Stomach smooth muscle (tissue), 2 donors: Measurements from ENCODE around the gene CNNM3.
"Not testable (repeated sequence)": the region's sequence is repeated elsewhere in the genome, so short reads cannot be mapped to it uniquely, and the experiment has no call there.

Experiments used
- H3K27ac ChIP-seq: one replicate; pipeline ENCODE4 v1.7.0; 2013; ENCODE audit warnings: mild to moderate bottlenecking, low read length, inconsistent platforms
- H3K27me3 ChIP-seq, 2 donors: one replicate each; pipeline ENCODE4 v1.7.0; 2013; ENCODE audit warnings: low read length in 2 of 2; ENCODE audit not compliant: insufficient read depth in 2 of 2, control insufficient read depth in 1 of 2
- H3K36me3 ChIP-seq, 2 donors: one replicate each; pipeline ENCODE4 v1.7.0; 2013; ENCODE audit warnings: low read length in 2 of 2; ENCODE audit not compliant: control insufficient read depth in 2 of 2, insufficient read depth in 2 of 2
- H3K4me1 ChIP-seq: one replicate; pipeline ENCODE4 v1.7.0; 2013; ENCODE audit warnings: low read length; ENCODE audit not compliant: control insufficient read depth, insufficient read depth
- H3K4me3 ChIP-seq, 2 donors: one replicate each; pipeline ENCODE4 v1.7.0; 2013; ENCODE audit warnings: low read length in 2 of 2
- H3K9ac ChIP-seq, 2 donors: one replicate each; pipeline ENCODE4 v1.7.0; 2013; ENCODE audit warnings: low read length in 2 of 2, mild to moderate bottlenecking in 1 of 2
- H3K9me3 ChIP-seq, 2 donors: one replicate each; pipeline ENCODE4 v1.7.0; 2013; ENCODE audit warnings: low read length in 2 of 2; ENCODE audit not compliant: control insufficient read depth in 2 of 2
- donor health status: healthy.
- donor health status: Pancreatic carcinoma.

The CNNM3 gene

DNA sequence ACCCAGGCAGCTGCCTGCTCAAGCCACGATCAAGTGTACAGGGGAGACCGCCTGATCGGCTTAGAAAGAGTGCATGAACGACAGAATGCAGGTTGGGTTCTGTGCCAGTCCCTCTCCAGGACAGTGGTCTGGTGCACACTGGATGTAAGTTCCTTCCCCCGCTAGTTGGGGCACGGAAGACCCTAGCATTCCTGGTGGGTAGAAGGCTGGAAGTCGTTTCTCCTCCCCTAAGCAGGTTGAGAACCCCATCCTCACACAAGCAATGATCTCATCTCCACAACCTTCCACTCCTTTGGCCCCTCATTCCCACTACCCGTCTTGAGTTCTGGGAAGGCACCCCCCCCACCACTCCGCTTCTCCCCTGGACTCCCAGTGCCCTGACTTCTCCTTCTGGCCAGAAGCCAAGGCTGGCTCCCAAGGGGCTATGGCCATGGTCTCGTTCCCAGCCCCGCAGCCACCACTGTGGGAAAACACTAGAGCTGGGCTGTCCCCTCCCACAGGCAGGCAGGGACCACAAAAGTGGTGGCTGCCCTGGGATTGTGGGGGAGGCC lies 43.1 kb downstream of the CNNM3 start:
- peak overlapping the region; percentile 43 to 86 for H3K4me3 ChIP-seq
- peaks cover 40% of the 10 kb centered on the region for H3K4me1 ChIP-seq
- peaks cover 28 to 33% of the 10 kb centered on the region in 2 donors for H3K36me3 ChIP-seq

DNA sequence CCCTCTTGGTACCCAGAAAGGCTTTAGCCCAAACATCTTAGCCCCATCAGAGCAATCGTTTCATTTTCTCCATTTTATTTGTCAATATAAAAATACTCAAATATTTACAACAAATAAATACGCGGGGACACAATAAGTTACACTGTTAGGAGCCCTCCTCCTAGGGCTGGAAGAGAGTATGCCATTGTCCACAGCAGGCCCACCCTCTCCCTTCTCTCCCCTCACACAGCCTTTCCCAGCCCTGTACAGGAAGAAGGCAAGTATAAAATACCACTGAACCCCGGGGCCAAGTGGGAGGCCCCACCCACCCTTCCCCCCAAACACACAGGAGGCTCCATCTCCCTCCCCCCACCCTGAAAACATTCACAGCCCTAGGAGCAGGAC lies 43.6 kb downstream of the CNNM3 start:
- H3K27ac ChIP-seq: peak overlapping the region; percentile 82
- H3K4me3 ChIP-seq: peak overlapping the region in 1 of 2 donors; percentile 86
- peak overlapping the region in 1 of 2 donors; percentile 21 for H3K9ac ChIP-seq
- H3K27me3 ChIP-seq: no peaks in the 10 kb centered on the region
- H3K36me3 ChIP-seq: peaks cover 33 to 35% of the 10 kb centered on the region in 2 donors
- H3K4me1 ChIP-seq: peaks cover 45% of the 10 kb centered on the region
- H3K9me3 ChIP-seq: no peaks in the 10 kb centered on the region

More for the DNA sequence above, 43.1 kb downstream of the CNNM3 start:
- Histone ChIP-seq H3K27me3 (no peaks in the 10 kb centered on the region), H3K27ac (peak overlapping the region; percentile 82), H3K9ac (peak overlapping the region; percentile 47), H3K9me3 (no peaks in the 10 kb centered on the region)

DNA sequence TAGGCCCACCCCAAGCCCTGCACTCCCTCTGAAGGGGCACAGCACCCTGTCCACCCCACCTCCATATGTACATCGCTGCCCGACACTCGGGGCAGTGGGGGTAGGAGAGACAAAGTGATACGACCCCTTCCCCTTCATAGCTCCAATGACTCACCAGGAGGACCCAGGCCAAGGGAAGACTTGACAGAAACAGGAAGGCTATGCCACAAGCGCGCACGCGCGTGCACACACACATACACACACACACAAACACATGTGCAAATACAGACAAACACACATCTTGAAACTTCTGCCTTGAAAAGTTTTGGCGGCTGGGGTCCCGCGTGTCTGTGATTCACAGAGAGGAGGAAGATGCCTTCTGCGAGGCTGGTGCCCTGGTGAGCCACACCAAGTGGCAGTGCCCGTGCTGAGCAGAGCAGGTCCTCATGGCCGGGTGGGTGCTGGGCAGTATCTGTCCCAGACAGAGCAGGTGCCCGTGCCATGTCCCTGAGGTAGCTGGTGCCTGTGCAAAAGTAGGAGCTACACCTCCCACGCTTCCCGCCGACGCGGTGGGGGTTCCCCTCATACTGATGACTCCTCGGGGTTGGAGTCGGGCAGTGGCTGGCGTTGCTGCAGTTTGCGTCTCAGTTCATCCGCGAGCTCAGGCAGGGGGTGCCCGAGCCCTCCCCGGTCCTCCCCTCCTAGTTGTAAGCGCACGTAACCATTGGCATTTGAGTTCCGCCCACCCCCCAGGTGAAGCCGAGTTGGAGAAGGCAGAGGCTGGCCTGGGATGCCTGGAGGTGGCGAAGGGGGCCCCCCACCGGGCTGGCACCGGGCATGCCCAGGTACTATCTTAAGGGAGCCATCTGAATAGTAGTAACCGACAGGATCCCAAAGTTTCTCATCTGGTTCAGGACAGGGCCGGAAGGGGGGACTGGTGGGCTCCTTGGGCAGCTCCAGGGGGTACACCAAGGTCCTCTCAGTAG lies 44.3 kb downstream of the CNNM3 start:
- peak overlapping the region; percentile 82 for H3K27ac ChIP-seq
- no peak overlapping the region for H3K4me3 ChIP-seq
- H3K4me1 ChIP-seq: peaks cover 52% of the 10 kb centered on the region
- H3K9ac ChIP-seq: no peak overlapping the region
- H3K27me3 ChIP-seq: no peaks in the 10 kb centered on the region
- H3K9me3 ChIP-seq: no peaks in the 10 kb centered on the region
- peaks cover 40 to 42% of the 10 kb centered on the region in 2 donors for H3K36me3 ChIP-seq

DNA sequence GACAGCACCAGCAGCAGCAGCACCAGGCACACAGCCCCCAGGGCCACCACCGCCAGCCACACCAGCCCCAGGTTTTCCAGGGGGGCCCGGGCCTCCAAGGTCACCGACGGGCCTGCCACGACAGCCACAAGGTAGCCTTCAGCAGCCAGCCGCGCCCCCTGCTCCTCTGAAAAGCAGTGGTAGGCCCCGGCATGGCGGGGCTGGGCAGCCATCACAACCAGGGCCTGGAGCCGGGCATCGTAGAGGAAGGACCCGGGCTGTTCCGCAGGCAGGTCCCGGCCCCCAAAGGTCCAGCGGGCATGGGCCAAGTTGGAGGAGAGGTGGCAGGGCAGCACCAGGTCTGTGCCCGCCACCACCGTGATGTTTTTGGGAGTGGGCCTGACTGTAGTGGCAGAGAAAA lies 45.0 kb downstream of the CNNM3 start:
- Histone ChIP-seq H3K9ac (no peak overlapping the region), H3K4me1 (peaks cover 59% of the 10 kb centered on the region), H3K36me3 (peaks cover 45 to 50% of the 10 kb centered on the region in 2 donors), H3K27me3 (no peaks in the 10 kb centered on the region), H3K27ac (peak overlapping the region; percentile 82), H3K4me3 (no peak overlapping the region), H3K9me3 (no peaks in the 10 kb centered on the region)

DNA sequence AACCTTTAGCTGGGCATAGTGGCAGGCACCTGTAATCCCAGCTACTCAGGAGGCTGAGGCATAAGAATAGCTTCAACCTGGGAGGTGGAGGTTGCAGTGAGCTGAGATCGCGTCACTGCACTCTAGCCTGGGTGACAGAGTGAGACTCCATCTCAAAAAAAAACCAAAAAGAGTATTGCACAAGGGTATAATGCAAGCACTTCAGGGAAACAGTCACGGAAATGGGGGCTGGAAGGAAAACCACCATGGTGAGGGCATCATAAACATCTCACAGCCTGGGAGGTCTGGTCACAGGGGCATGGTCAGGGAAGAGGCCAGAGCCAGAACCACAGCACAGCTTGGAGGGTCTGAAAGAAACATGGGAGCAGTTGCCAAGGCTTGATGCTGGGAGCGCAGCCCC lies 47.0 kb downstream of the CNNM3 start:
- H3K9me3 ChIP-seq, H3K9ac ChIP-seq, H3K27me3 ChIP-seq, H3K27ac ChIP-seq, H3K4me3 ChIP-seq: not testable (repeated sequence)
- Histone ChIP-seq H3K36me3 (peaks cover 49 to 62% of the 10 kb centered on the region in 2 donors), H3K4me1 (peaks cover 62% of the 10 kb centered on the region)

DNA sequence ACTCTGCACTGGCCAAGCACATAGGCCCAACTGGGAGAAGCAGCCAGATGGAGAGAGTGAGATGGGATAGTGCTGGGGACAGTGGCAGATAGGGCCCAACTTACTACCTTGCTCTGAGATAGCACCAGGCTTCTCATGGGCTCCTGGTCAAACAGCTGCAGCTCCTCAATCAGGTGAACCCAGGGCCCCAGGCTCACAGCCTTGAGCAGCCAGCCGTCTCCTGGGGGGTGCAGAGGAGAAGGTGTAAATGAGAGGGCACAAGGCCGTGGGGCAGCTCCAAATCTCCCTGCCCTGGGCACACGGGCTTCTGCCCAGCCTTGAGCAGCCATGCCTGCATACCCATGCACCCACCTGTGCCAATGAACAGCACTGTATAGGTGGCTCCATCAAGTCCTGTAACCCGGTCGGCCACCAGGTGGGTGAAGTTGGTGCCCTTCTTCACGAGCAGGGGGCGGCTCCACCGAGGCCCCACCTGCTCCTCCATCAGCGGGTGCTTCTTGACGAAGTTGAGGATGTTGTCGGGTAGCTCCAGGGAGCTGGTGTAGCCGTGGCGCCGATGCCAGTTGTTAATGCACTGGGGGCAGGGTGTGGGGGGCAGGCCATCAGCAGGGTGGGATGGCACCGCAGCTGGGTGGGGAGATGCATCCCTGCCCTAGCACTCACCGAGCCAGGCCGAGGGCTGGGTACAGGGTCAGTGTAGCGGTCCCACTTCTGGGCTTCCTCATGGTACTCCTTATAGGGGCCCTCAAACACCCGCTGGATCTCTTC lies 47.7 kb downstream of the CNNM3 start:
- peak overlapping the region; percentile 95 for H3K27ac ChIP-seq
- H3K9ac ChIP-seq: no peak overlapping the region
- peaks cover 49 to 62% of the 10 kb centered on the region in 2 donors for H3K36me3 ChIP-seq
- no peaks in the 10 kb centered on the region for H3K27me3 ChIP-seq
- peaks cover 61% of the 10 kb centered on the region for H3K4me1 ChIP-seq
- no peak overlapping the region for H3K4me3 ChIP-seq
- no peaks in the 10 kb centered on the region for H3K9me3 ChIP-seq

DNA sequence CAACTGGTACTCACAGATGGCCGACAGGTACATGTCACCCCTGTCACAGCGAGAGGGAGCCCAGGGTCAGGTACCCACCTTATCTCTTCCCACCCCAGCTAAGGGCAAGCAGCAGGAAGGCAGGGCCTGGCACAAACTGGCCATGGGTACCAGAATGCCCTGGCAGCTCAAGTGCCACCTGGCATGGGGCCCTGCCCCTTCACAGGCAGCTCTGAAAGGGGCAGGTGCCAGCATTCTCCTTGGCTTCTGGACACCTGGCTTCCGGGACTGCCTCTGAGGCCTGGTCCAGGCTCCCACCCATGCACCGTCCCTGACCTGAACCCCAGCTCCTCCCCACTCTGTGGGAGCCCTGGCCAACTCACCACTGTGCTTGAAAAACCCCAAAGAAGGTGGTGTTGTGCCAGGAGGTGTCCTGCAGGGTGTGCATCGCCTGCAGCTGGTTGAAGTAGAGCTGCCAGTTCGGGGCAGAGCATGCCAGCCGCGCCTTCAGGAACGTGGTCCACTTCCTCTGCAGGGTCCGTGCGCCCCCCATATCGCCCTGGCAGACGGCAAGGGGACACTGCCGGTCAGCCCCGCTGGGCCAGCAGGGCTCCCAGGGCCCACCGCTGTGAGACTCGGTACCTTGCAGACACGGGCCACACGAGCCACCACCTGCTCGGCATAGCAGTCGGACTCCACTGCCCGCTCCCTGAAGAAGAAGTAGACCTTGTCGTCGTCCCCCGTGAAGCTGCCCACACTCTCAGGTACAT lies 48.4 kb downstream of the CNNM3 start:
- peaks cover 49 to 62% of the 10 kb centered on the region in 2 donors for H3K36me3 ChIP-seq
- no peaks in the 10 kb centered on the region for H3K9me3 ChIP-seq
- H3K9ac ChIP-seq: no peak overlapping the region
- H3K4me3 ChIP-seq: no peak overlapping the region
- no peaks in the 10 kb centered on the region for H3K27me3 ChIP-seq
- H3K4me1 ChIP-seq: peaks cover 54% of the 10 kb centered on the region
- peak overlapping the region; percentile 95 for H3K27ac ChIP-seq

DNA sequence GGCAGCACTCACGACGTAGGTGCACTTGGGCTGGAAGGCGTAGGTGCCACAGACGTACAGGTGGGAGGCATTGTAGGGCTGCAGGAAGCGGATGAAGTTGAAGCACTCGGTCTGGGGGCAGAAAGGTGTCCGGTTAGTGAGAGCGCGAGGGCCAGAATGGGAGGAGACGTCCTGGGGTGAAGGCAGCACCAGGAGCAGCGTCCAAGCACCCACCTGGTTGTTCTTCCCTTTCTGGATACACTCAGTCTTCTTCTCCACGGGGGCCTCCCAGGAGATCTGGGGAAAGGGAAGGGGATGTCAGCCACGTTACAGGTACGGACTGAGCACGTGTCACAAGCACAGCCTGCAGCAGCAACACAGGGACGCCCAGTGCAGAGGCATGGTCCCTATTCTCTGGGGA lies 49.6 kb downstream of the CNNM3 start:
- Histone ChIP-seq H3K9ac (no peak overlapping the region), H3K27ac (peak overlapping the region; percentile 95), H3K36me3 (peaks cover 43 to 58% of the 10 kb centered on the region in 2 donors), H3K27me3 (no peaks in the 10 kb centered on the region), H3K4me3 (no peak overlapping the region), H3K9me3 (no peaks in the 10 kb centered on the region), H3K4me1 (peaks cover 49% of the 10 kb centered on the region)

DNA sequence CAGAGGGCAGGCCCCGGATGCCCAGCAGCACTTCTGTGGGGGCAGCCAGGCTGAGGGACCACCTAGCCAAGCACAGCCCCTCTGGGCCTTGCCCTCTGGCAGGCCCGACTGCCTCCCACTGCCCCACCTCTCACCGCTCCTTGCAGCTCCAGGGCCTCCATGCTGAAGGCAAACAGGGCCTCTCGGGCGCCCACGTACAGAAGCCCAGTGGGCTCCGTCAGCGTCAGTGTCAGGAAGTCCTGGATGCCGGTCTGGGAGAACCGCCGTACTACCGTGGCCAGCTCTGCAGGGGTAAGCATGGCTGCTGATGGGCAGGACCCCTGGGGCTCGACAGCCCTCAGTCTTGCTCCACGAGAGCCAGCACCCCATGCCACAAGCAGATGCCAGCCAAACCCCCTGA lies 50.1 kb downstream of the CNNM3 start:
- Histone ChIP-seq H3K27me3 (no peaks in the 10 kb centered on the region), H3K9ac (no peak overlapping the region), H3K4me1 (peaks cover 52% of the 10 kb centered on the region), H3K36me3 (peaks cover 43 to 55% of the 10 kb centered on the region in 2 donors), H3K27ac (peak overlapping the region; percentile 95), H3K4me3 (peak overlapping the region in 1 of 2 donors; percentile 86), H3K9me3 (no peaks in the 10 kb centered on the region)

DNA sequence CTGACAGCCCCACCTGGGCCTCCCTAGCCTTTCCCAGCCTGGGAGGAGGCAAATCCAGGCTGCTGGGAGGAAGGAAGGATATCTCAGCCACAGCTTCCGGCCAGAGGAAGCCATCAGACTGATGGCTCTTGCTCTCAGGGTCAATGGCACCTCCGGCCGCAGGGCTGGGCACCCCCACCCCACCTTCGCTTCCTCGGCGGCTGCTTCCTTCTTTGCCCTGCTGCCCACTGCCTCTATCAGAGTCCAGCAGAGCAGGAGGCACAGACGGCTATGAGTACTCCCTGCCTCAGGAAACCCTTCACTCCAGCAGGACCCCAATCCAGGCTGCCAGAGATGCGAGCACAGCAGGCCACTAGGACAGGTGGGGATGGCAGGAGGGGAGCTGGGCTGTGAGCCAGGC lies 50.5 kb downstream of the CNNM3 start:
- peak overlapping the region in 1 of 2 donors; percentile 31 for H3K9ac ChIP-seq
- H3K4me1 ChIP-seq: peaks cover 55% of the 10 kb centered on the region
- H3K27ac ChIP-seq: peak overlapping the region; percentile 95

More for the DNA sequence above, 50.5 kb downstream of the CNNM3 start:
- Histone ChIP-seq H3K9me3 (no peaks in the 10 kb centered on the region), H3K27me3 (no peaks in the 10 kb centered on the region), H3K36me3 (peaks cover 39 to 51% of the 10 kb centered on the region in 2 donors), H3K4me3 (peak overlapping the region in 1 of 2 donors; percentile 86)
